H9 (cell line): ENCODE results near the gene C8G. TPM values are rescaled to one million over a fixed set of nuclear protein-coding genes. Genes with fewer than 3 reads are reported as not detected.

Experiments
- DNase-seq: peaks from one replicate; pipeline ENCODE4 v3.0.0-alpha.2; 2017
- H2AFZ ChIP-seq: one replicate; pipeline ENCODE4 v1.6.1; 2013; ENCODE audit warnings: mild to moderate bottlenecking, low read length, control low read depth, moderate library complexity
- H2AK5ac ChIP-seq: 2 replicates; pipeline ENCODE4 v1.6.1; 2013; ENCODE audit warnings: low read length, control low read depth, mixed read lengths; ENCODE audit not compliant: insufficient read length
- H2BK120ac ChIP-seq: one replicate; pipeline ENCODE4 v1.6.1; 2013; ENCODE audit warnings: low read depth, mild to moderate bottlenecking, low read length, control low read depth, inconsistent platforms; ENCODE audit not compliant: poor library complexity, severe bottlenecking
- H2BK12ac ChIP-seq: 2 replicates; pipeline ENCODE4 v1.6.1; 2013; ENCODE audit warnings: low read length, control low read depth, mixed read lengths, low read depth; ENCODE audit not compliant: insufficient read length
- H2BK15ac ChIP-seq: 2 replicates; pipeline ENCODE4 v1.6.1; 2013; ENCODE audit warnings: low read depth, low read length, control low read depth
- H2BK20ac ChIP-seq: one replicate; pipeline ENCODE4 v1.6.1; 2013; ENCODE audit warnings: low read depth, mild to moderate bottlenecking, low read length, control low read depth, inconsistent platforms; ENCODE audit not compliant: poor library complexity, severe bottlenecking
- H2BK5ac ChIP-seq: 2 replicates; pipeline ENCODE4 v1.6.1; 2013; ENCODE audit warnings: low read length, control low read depth, mixed read lengths; ENCODE audit not compliant: insufficient read length
- H3K14ac ChIP-seq: 2 replicates; pipeline ENCODE4 v1.6.1; 2013; ENCODE audit warnings: low read length, control low read depth; ENCODE audit not compliant: insufficient read depth
- H3K18ac ChIP-seq: 2 replicates; pipeline ENCODE4 v1.6.1; 2013; ENCODE audit warnings: low read depth, mild to moderate bottlenecking, mixed read lengths, low read length, control low read depth; ENCODE audit not compliant: insufficient read length
- H3K23ac ChIP-seq: 2 replicates; pipeline ENCODE4 v1.6.1; 2013; ENCODE audit warnings: low read length, control low read depth, mixed read lengths, low read depth; ENCODE audit not compliant: insufficient read length
- H3K23me2 ChIP-seq: 2 replicates; pipeline ENCODE4 v1.6.1; 2013; ENCODE audit warnings: low read depth, mild to moderate bottlenecking, mixed read lengths, low read length, control low read depth; ENCODE audit not compliant: insufficient read length, poor library complexity, severe bottlenecking
- H3K27ac ChIP-seq: 2 replicates; pipeline ENCODE4 v1.5.1; 2013; ENCODE audit warnings: low read length, control low read depth, mixed read lengths, low read depth; ENCODE audit not compliant: insufficient read length
- H3K27me3 ChIP-seq: 2 replicates; pipeline ENCODE4 v1.6.1; 2013; ENCODE audit warnings: low read length, control low read depth, inconsistent platforms; ENCODE audit not compliant: insufficient read depth
- H3K4ac ChIP-seq: 2 replicates; pipeline ENCODE4 v1.6.1; 2013; ENCODE audit warnings: low read depth, mild to moderate bottlenecking, control low read depth, inconsistent platforms, low read length, moderate library complexity
- H3K4me1 ChIP-seq: 2 replicates; pipeline ENCODE4 v1.6.1; 2013; ENCODE audit warnings: low read length, control low read depth, inconsistent platforms; ENCODE audit not compliant: insufficient read depth
- H3K4me2 ChIP-seq: 2 replicates; pipeline ENCODE4 v1.6.1; 2013; ENCODE audit warnings: low read length, control low read depth, mixed read lengths; ENCODE audit not compliant: insufficient read length, insufficient read depth
- H3K56ac ChIP-seq: 2 replicates; pipeline ENCODE4 v1.6.1; 2013; ENCODE audit warnings: low read depth, mild to moderate bottlenecking, mixed read lengths, low read length, control low read depth; ENCODE audit not compliant: insufficient read length
- H3K79me1 ChIP-seq: 2 replicates; pipeline ENCODE4 v1.6.1; 2013; ENCODE audit warnings: low read depth, mild to moderate bottlenecking, moderate library complexity, low read length, control low read depth, inconsistent platforms; ENCODE audit not compliant: insufficient read depth, poor library complexity, severe bottlenecking
- H3K79me2 ChIP-seq: 2 replicates; pipeline ENCODE4 v1.6.1; 2013; ENCODE audit warnings: low read length, control low read depth, inconsistent platforms; ENCODE audit not compliant: insufficient read depth
- H3K9ac ChIP-seq: 2 replicates; pipeline ENCODE4 v1.6.1; 2013; ENCODE audit warnings: low read length, control low read depth, mixed read lengths; ENCODE audit not compliant: insufficient read length; ENCODE audit errors: extremely low read depth
- H3K9me3 ChIP-seq: one replicate; pipeline ENCODE4 v1.6.1; 2013; ENCODE audit warnings: low read depth, low read length, inconsistent platforms; ENCODE audit not compliant: control insufficient read depth
- H3T11ph ChIP-seq: one replicate; pipeline ENCODE4 v1.6.1; 2013; ENCODE audit warnings: mild to moderate bottlenecking, low read length, control low read depth, inconsistent platforms
- H4K20me1 ChIP-seq: one replicate; pipeline ENCODE4 v1.6.1; 2013; ENCODE audit not compliant: control insufficient read depth, insufficient read length, insufficient read depth
- H4K5ac ChIP-seq: 2 replicates; pipeline ENCODE4 v1.6.1; 2013; ENCODE audit warnings: low read depth, mild to moderate bottlenecking, mixed read lengths, low read length, control low read depth; ENCODE audit not compliant: insufficient read length
- H4K8ac ChIP-seq: replicated peaks from 2 replicates; pipeline ENCODE4 v1.6.1; 2013; ENCODE audit warnings: low read length, control low read depth, mixed read lengths, low read depth; ENCODE audit not compliant: insufficient read length
- H4K91ac ChIP-seq: 2 replicates; pipeline ENCODE4 v1.6.1; 2013; ENCODE audit warnings: low read depth, mild to moderate bottlenecking, moderate library complexity, mixed read lengths, low read length, control low read depth; ENCODE audit not compliant: insufficient read length
- H3K27ac Mint-ChIP-seq, 3 experiments: 2 replicates in 2 of 3; 3 replicates in 1 of 3; pipeline ENCODE4 v1.8.0; 2020 to 2021; ENCODE audit warnings: mixed read lengths in 3 of 3, mild to moderate bottlenecking in 1 of 3, moderate library complexity in 1 of 3
- H3K27me3 Mint-ChIP-seq: 2 replicates; pipeline ENCODE4 v1.8.0; 2021; ENCODE audit warnings: low read depth, mild to moderate bottlenecking, moderate library complexity, mixed read lengths
- H3K36me3 Mint-ChIP-seq, 3 experiments: 2 replicates in 2 of 3; 3 replicates in 1 of 3; pipeline ENCODE4 v1.8.0; 2020 to 2021; ENCODE audit warnings: low read depth in 3 of 3, mixed read lengths in 3 of 3; ENCODE audit not compliant: insufficient read depth in 1 of 3
- H3K4me1 Mint-ChIP-seq, 2 experiments: 2 replicates each; pipeline ENCODE4 v1.8.0; 2020; ENCODE audit warnings: mixed read lengths in 2 of 2
- H3K4me3 Mint-ChIP-seq, 2 experiments: 2 replicates in 1 of 2; 3 replicates in 1 of 2; pipeline ENCODE4 v1.8.0; 2020 to 2021; ENCODE audit warnings: mild to moderate bottlenecking in 2 of 2, mixed read lengths in 2 of 2, moderate library complexity in 1 of 2
- H3K9me3 Mint-ChIP-seq, 2 experiments: 2 replicates in 1 of 2; 3 replicates in 1 of 2; pipeline ENCODE4 v1.8.0; 2020; ENCODE audit warnings: mild to moderate bottlenecking in 2 of 2, mixed read lengths in 2 of 2, moderate library complexity in 1 of 2
- WGBS: extraction: QIAGEN DNeasy Blood & Tissue Kit; methylation state at CpG from one replicate; pipeline ENCODE4 v1.1.7; 2013; ENCODE audit warnings: missing lambda C conversion rate, low lambda C conversion rate, mixed read lengths; ENCODE audit not compliant: insufficient read length; ENCODE audit errors: extremely low coverage; 5-methylcytosine and 5-hydroxymethylcytosine counted together
- total RNA-seq: library from RNA; stranded (reverse); gene quantifications from 2 replicates; pipeline ENCODE4 v1.2.1, GENCODE V29; 2021
- TF ChIP-seq, protein P1 (sequence below): fragments of 200-600 bp; sonication (generic); conservative IDR thresholded peaks from 3 replicates; pipeline ENCODE4 v1.8.0; 2021; ENCODE audit warnings: antibody characterized with exemption, mild to moderate bottlenecking

Gene C8G
- total RNA-seq, 1 experiment from 2014 or later: 0.96 TPM

DNA sequence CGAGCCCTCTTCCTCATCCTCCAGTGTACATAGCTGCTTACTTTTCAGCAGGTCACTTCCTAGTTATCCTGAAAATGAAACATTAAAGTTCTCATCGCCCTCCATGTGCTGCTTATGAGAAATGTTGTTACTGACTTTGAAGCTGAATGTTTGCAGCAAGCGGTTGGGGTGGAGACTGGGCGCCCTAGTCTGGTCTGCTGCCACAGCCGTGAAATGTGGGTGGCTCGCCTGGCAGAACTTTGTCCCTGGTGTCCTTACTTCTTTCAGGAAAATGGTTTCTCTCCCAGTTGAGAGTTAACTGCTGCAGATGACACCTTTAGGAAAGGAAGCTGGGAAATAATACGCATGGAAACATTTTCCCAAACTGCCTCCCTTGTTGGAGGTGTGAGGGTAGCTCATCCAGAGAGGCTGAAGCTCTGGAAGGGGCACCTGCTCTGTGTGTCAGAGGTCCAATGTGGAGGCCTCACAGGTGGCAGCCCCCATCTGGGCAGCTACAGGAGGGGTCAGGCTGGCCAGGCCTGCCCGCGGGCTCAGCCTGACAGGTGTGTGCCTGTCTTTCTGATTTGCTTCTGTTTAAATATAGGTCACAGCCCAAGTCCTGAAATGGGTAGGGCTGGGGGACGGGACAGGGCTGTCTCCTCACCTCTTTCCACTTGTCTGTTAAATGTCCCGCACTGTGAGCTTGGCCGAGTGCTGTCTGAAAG lies 34.7 kb upstream of the C8G start:
- H3K9ac ChIP-seq: no peak overlapping the region
- H3K4me2 ChIP-seq: no peak overlapping the region
- H2BK20ac ChIP-seq: no peak overlapping the region
- no peak overlapping the region for H4K8ac ChIP-seq
- H3K14ac ChIP-seq: no peak overlapping the region
- H2AK5ac ChIP-seq: no peak overlapping the region
- H2AFZ ChIP-seq: no peak overlapping the region
- DNase-seq: no peak
- Mint-ChIP-seq H3K27ac (peak overlapping the region in 1 of 3 experiments; percentile 23; a peak in 1 of 7 replicates), H3K27me3 (no peaks in the 10 kb centered on the region), H3K4me1 (no peaks in the 10 kb centered on the region), H3K4me3 (no peak overlapping the region), H3K9me3 (no peaks in the 10 kb centered on the region), H3K36me3 (peaks cover 14 to 69% (median 53%) of the 10 kb centered on the region in 3 experiments; a peak in 6 of 7 replicates)
- no peak overlapping the region for H2BK12ac ChIP-seq
- H3K27ac ChIP-seq: no peak overlapping the region
- H2BK120ac ChIP-seq: no peak overlapping the region
- H3K4me1 ChIP-seq: no peaks in the 10 kb centered on the region
- WGBS: no CpG with 5 or more reads among the region's 12 CpGs
- H2BK5ac ChIP-seq: no peak overlapping the region
- H3K4ac ChIP-seq: no peak overlapping the region
- no peak overlapping the region for H4K91ac ChIP-seq
- H3K23me2 ChIP-seq: no peaks in the 10 kb centered on the region
- no peak overlapping the region for H4K5ac ChIP-seq
- H2BK15ac ChIP-seq: no peak overlapping the region
- H3K27me3 ChIP-seq: no peaks in the 10 kb centered on the region
- H3K18ac ChIP-seq: no peak overlapping the region
- no peaks in the 10 kb centered on the region for H3K79me2 ChIP-seq
- no peaks in the 10 kb centered on the region for H4K20me1 ChIP-seq
- no peaks in the 10 kb centered on the region for H3K9me3 ChIP-seq
- TF ChIP-seq, protein P1, sequence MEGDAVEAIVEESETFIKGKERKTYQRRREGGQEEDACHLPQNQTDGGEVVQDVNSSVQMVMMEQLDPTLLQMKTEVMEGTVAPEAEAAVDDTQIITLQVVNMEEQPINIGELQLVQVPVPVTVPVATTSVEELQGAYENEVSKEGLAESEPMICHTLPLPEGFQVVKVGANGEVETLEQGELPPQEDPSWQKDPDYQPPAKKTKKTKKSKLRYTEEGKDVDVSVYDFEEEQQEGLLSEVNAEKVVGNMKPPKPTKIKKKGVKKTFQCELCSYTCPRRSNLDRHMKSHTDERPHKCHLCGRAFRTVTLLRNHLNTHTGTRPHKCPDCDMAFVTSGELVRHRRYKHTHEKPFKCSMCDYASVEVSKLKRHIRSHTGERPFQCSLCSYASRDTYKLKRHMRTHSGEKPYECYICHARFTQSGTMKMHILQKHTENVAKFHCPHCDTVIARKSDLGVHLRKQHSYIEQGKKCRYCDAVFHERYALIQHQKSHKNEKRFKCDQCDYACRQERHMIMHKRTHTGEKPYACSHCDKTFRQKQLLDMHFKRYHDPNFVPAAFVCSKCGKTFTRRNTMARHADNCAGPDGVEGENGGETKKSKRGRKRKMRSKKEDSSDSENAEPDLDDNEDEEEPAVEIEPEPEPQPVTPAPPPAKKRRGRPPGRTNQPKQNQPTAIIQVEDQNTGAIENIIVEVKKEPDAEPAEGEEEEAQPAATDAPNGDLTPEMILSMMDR: no peak
- H3K79me1 ChIP-seq: peaks cover 3% of the 10 kb centered on the region
- H3T11ph ChIP-seq: no peak overlapping the region
- H3K23ac ChIP-seq: no peak overlapping the region
- H3K56ac ChIP-seq: no peak overlapping the region
